MM.1S (cell line): ENCODE data around the gene KIAA1217.

Experiments
- EZH2 ChIP-seq: fragments of 300-600 bp; sonication (generic); optimal IDR thresholded peaks from 2 replicates; pipeline ENCODE3; 2017; ENCODE audit warnings: low read depth, mild to moderate bottlenecking, antibody characterized with exemption, low read length, mixed read lengths
- EZH2phosphoT487 ChIP-seq: fragments of 300-600 bp; sonication (generic); IDR thresholded peaks from 2 replicates; pipeline ENCODE4 v1.6.1; 2018; ENCODE audit warnings: antibody characterized with exemption, low read length
- TF ChIP-seq, protein P1 (sequence below): fragments of 300-600 bp; sonication (generic); IDR thresholded peaks from 2 replicates; pipeline ENCODE4 v1.5.1; 2016; ENCODE audit warnings: antibody characterized with exemption, low read length, mixed read lengths

DNA sequence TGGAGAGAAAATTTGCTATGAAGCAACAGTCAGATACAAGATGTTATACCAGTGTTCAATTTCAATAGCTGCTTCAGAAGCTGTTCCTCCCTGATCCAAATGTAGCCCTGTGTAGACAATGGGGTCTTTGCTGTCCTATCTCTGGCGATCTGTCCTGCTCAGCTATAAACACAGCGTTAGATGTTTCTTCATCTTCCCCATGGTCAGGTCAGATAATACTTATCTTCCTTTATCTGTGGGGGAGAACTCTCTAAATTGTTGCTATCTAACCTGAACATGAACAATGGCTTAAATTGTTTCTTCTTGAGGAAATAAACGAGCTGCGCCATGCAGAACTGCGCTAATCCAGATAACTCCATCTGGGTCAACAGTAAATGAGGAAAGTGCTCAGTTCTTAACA lies 15.6 kb upstream of the KIAA1217 start:
- TF ChIP-seq, protein P1, sequence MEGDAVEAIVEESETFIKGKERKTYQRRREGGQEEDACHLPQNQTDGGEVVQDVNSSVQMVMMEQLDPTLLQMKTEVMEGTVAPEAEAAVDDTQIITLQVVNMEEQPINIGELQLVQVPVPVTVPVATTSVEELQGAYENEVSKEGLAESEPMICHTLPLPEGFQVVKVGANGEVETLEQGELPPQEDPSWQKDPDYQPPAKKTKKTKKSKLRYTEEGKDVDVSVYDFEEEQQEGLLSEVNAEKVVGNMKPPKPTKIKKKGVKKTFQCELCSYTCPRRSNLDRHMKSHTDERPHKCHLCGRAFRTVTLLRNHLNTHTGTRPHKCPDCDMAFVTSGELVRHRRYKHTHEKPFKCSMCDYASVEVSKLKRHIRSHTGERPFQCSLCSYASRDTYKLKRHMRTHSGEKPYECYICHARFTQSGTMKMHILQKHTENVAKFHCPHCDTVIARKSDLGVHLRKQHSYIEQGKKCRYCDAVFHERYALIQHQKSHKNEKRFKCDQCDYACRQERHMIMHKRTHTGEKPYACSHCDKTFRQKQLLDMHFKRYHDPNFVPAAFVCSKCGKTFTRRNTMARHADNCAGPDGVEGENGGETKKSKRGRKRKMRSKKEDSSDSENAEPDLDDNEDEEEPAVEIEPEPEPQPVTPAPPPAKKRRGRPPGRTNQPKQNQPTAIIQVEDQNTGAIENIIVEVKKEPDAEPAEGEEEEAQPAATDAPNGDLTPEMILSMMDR: no peak
- TF ChIP-seq EZH2: no peak
- TF ChIP-seq EZH2phosphoT487: no peak
